B cell (primary cell): ENCODE data around the gene FGFR2. TPM values are rescaled to one million over a fixed set of nuclear protein-coding genes. Genes with fewer than 3 reads are reported as not detected.

Experiments used
- ATAC-seq: fragments of 200-7000 bp; cut with Tn5 transposase; one replicate; pipeline ENCODE4 v1.10.0; 2021; ENCODE audit warnings: low read depth, mild to moderate bottlenecking, moderate number of reproducible peaks, moderate library complexity
- CTCF ChIA-PET: fragments of 350-600 bp; sonication (Branson Sonifier 250); formaldehyde crosslinking; loops from one replicate; lab custom pipeline; 2021; ENCODE audit warnings: antibody characterized with exemption, inconsistent platforms; lab: Charles Lee
- POLR2A ChIA-PET: fragments of 350-600 bp; sonication (Branson Sonifier 250); formaldehyde crosslinking; loops from one replicate; lab custom pipeline; 2021; ENCODE audit warnings: antibody characterized with exemption; lab: Charles Lee
- DNase-seq: peaks from one replicate; pipeline ENCODE4 v3.0.0; 2013
- H2AFZ ChIP-seq: 2 replicates; pipeline ENCODE4 v1.6.1; 2012; ENCODE audit warnings: mild to moderate bottlenecking, low read depth, low read length; ENCODE audit not compliant: insufficient read depth, poor library complexity, severe bottlenecking
- H3K27ac ChIP-seq, 2 donors: 1 replicate in 1 of 2; 2 replicates in 1 of 2; pipeline ENCODE4 v1.5.1; 2012 to 2013; ENCODE audit warnings: low read length in 2 of 2, mild to moderate bottlenecking in 2 of 2, moderate library complexity in 1 of 2
- H3K27me3 ChIP-seq, 4 experiments: fragments of 200-600 bp in 1 of 4; sonication (generic) in 1 of 4; replicated peaks in 1 of 4; 1 replicate in 2 of 4; 2 replicates in 2 of 4; pipeline versions ENCODE4 v1.6.1 to v1.7.0; 2013 to 2016; ENCODE audit warnings: low read length in 3 of 4, mild to moderate bottlenecking in 2 of 4, mixed read lengths in 1 of 4, moderate library complexity in 1 of 4; ENCODE audit not compliant: insufficient read depth in 4 of 4, control insufficient read depth in 3 of 4; ENCODE audit errors: control extremely low read depth in 1 of 4
- H3K36me3 ChIP-seq, 2 experiments: replicated peaks in 1 of 2; 1 replicate in 1 of 2; 2 replicates in 1 of 2; pipeline versions ENCODE4 v1.6.1 to v1.7.1; 2013; ENCODE audit warnings: low read length in 1 of 2; ENCODE audit not compliant: insufficient read depth in 2 of 2, control insufficient read depth in 1 of 2; ENCODE audit errors: control extremely low read depth in 1 of 2, extremely low read depth in 1 of 2
- H3K4me1 ChIP-seq, 2 donors: fragments of 200-600 bp in 1 of 2; sonication (generic) in 1 of 2; 1 replicate in 1 of 2; 2 replicates in 1 of 2; pipeline versions ENCODE4 v1.5.1 to v1.6.1; 2013 to 2017; ENCODE audit warnings: low read length in 2 of 2; ENCODE audit not compliant: control insufficient read depth in 2 of 2, insufficient read depth in 2 of 2
- H3K4me2 ChIP-seq: replicated peaks from 2 replicates; pipeline ENCODE3; 2012; ENCODE audit warnings: mild to moderate bottlenecking, low read depth, low read length; ENCODE audit not compliant: poor library complexity, severe bottlenecking
- H3K4me3 ChIP-seq, 5 experiments: fragments of 200-600 bp in 1 of 5; sonication (generic) in 1 of 5; 1 replicate in 3 of 5; 2 replicates in 2 of 5; pipeline versions ENCODE4 v1.5.1 to v1.7.0; 2011 to 2016; ENCODE audit warnings: low read length in 4 of 5, mild to moderate bottlenecking in 4 of 5, low read depth in 2 of 5, control low read depth in 1 of 5, moderate library complexity in 1 of 5; ENCODE audit not compliant: insufficient read depth in 1 of 5; ENCODE audit errors: control extremely low read depth in 1 of 5, extremely low read depth in 1 of 5
- H3K79me2 ChIP-seq: fragments of 200-600 bp; sonication (generic); one replicate; pipeline ENCODE4 v1.6.0; 2016; ENCODE audit warnings: low read length; ENCODE audit not compliant: control insufficient read depth, insufficient read depth
- H3K9ac ChIP-seq: fragments of 200-600 bp; sonication (generic); 2 replicates; pipeline ENCODE4 v1.6.1; 2017; ENCODE audit warnings: mild to moderate bottlenecking, low read length, moderate library complexity
- H3K9me3 ChIP-seq, 3 donors: one replicate each; pipeline versions ENCODE4 v1.6.1 to v1.7.1; 2013; ENCODE audit warnings: low read length in 2 of 3; ENCODE audit not compliant: control insufficient read depth in 2 of 3, insufficient read depth in 1 of 3; ENCODE audit errors: control extremely low read depth in 1 of 3
- H4K20me1 ChIP-seq: 2 replicates; pipeline ENCODE4 v1.6.0; 2012; ENCODE audit warnings: mild to moderate bottlenecking, low read length; ENCODE audit not compliant: insufficient read depth, control insufficient read depth, poor library complexity, severe bottlenecking
- H3K27ac Mint-ChIP-seq: one replicate; pipeline ENCODE4 v1.8.0; 2021; ENCODE audit warnings: mixed read lengths
- H3K27me3 Mint-ChIP-seq: one replicate; pipeline ENCODE4 v1.8.0; 2021; ENCODE audit warnings: mixed read lengths
- H3K4me1 Mint-ChIP-seq: one replicate; pipeline ENCODE4 v1.8.0; 2021; ENCODE audit warnings: mixed read lengths
- H3K4me3 Mint-ChIP-seq: one replicate; pipeline ENCODE4 v1.8.0; 2021; ENCODE audit warnings: mixed read lengths
- H3K9me3 Mint-ChIP-seq: one replicate; pipeline ENCODE4 v1.8.0; 2022; ENCODE audit warnings: mixed read lengths; ENCODE audit not compliant: insufficient read depth
- EZH2 ChIP-seq: IDR thresholded peaks from 2 replicates; pipeline ENCODE4 v1.6.1; 2012; ENCODE audit warnings: borderline replicate concordance, low read depth, mild to moderate bottlenecking, moderate library complexity, low read length; ENCODE audit not compliant: insufficient read depth, poor library complexity, severe bottlenecking
- WGBS: methylation state at CpG from one replicate; pipeline ENCODE4 v1.1.5; 2013; ENCODE audit warnings: missing lambda C conversion rate; ENCODE audit not compliant: insufficient coverage; 5-methylcytosine and 5-hydroxymethylcytosine counted together
- intact Hi-C: fragments of 100-400 bp; cut with micrococcal nuclease; formaldehyde crosslinking; loops from one replicate; pipeline ENCODE4 v1.10.0; 2022
- polyA plus RNA-seq: library from polyadenylated mRNA; depleted of rRNA; stranded (reverse); fragments of >200 nt; gene quantifications from 2 replicates; pipeline ENCODE4 v1.2.3, GENCODE V29; 2012
- total RNA-seq, 2 donors: library from RNA; stranded (reverse); fragments of 120-200 nt in 1 of 2; gene quantifications; 1 replicate in 1 of 2; 2 replicates in 1 of 2; pipeline versions ENCODE4 v1.2.3 to v1.2.4, GENCODE V29; 2013 to 2022
- TF ChIP-seq, protein P1 (sequence below): fragments of 200-600 bp; IDR thresholded peaks from one replicate; pipeline ENCODE4 v1.8.0; 2022; ENCODE audit warnings: antibody characterized with exemption, mild to moderate bottlenecking

FGFR2 gene
- total and polyA plus RNA-seq, 2 donors (not counting 1 experiment from before 2014, with no cell fraction given) = not detected

- H3K4me1 ChIP-seq = no peaks in the 10 kb centered on the region
- Mint-ChIP-seq H3K27ac (no peak overlapping the region), H3K4me1 (no peaks in the 10 kb centered on the region), H3K9me3 (no peaks in the 10 kb centered on the region), H3K27me3 (no peaks in the 10 kb centered on the region), H3K4me3 (no peak overlapping the region)
- WGBS = 78% methylated on average over 11 of the region's 11 CpGs
- no peak overlapping the region for H3K4me2 ChIP-seq
- H3K36me3 ChIP-seq = no peaks in the 10 kb centered on the region
- H3K9ac ChIP-seq = no peak overlapping the region
- H3K79me2 ChIP-seq = no peaks in the 10 kb centered on the region
- no peaks in the 10 kb centered on the region for H4K20me1 ChIP-seq
- H3K4me3 ChIP-seq = no peak overlapping the region
- H2AFZ ChIP-seq = no peak overlapping the region
- H3K27ac ChIP-seq = no peak overlapping the region
- no peaks in the 10 kb centered on the region for H3K9me3 ChIP-seq
- ChIA-PET POLR2A (no interaction called here), CTCF (no interaction called here)
- ATAC-seq (no peak), DNase-seq (no peak)
- TF ChIP-seq, protein P1, sequence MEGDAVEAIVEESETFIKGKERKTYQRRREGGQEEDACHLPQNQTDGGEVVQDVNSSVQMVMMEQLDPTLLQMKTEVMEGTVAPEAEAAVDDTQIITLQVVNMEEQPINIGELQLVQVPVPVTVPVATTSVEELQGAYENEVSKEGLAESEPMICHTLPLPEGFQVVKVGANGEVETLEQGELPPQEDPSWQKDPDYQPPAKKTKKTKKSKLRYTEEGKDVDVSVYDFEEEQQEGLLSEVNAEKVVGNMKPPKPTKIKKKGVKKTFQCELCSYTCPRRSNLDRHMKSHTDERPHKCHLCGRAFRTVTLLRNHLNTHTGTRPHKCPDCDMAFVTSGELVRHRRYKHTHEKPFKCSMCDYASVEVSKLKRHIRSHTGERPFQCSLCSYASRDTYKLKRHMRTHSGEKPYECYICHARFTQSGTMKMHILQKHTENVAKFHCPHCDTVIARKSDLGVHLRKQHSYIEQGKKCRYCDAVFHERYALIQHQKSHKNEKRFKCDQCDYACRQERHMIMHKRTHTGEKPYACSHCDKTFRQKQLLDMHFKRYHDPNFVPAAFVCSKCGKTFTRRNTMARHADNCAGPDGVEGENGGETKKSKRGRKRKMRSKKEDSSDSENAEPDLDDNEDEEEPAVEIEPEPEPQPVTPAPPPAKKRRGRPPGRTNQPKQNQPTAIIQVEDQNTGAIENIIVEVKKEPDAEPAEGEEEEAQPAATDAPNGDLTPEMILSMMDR = no peak
- no peak for TF ChIP-seq EZH2
- intact Hi-C loops = no loop called here
- no peaks in the 10 kb centered on the region for H3K27me3 ChIP-seq
These were observed 72.0 kb downstream of the FGFR2 start for GRCh38 chr10:121526135-121526790.

DNA sequence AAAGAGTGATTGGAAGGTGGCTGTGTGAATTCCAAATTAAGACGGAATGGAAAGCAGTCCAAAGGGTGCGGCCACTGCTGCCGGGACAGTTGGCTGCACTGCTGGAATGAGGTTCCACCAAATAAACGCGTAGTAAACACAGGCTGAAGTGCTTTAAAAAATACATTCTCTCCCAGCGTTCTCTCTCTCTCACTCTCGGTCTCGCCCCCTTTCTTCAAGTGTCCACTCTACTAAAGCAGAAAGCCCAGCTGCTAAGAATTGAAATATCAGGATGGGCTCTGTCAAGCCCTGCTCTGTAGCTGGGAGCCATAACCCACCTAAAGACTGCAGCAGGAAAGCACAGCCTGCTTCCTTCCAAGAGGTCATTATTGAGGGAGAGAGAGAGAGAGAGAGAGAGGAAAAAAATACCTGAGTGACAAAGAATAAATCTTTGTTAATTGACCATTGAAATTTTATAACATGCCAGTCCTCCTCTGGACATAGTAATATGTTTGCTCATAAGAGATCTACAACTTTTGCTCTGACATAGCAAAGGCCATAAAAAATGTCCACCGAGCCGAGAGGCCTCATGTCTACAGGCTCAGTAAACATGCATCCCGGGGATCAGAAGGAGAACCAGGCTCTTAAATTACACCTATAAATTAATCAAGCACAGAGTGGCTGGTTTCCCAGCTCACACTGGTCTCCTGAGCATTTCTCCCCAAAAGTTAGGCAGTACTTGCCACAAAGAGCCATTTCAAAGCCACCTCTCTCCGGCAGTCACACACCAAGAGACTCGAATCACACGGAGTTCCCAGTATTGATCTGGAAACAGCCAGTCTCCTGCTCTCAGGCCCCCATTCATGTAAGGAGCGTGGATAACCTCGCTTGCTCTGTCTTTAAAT lies 72.8 kb downstream of the FGFR2 start:
- intact Hi-C loops = no loop called here

More for the DNA sequence above, 72.8 kb downstream of the FGFR2 start:
- Histone ChIP-seq H3K27ac (no peak overlapping the region), H3K4me2 (no peak overlapping the region), H3K4me1 (no peaks in the 10 kb centered on the region), H3K79me2 (no peaks in the 10 kb centered on the region), H3K4me3 (no peak overlapping the region), H3K9me3 (no peaks in the 10 kb centered on the region), H4K20me1 (no peaks in the 10 kb centered on the region), H3K9ac (no peak overlapping the region), H2AFZ (no peak overlapping the region), H3K36me3 (no peaks in the 10 kb centered on the region), H3K27me3 (no peaks in the 10 kb centered on the region)
- Mint-ChIP-seq H3K4me1 (no peaks in the 10 kb centered on the region), H3K27ac (no peak overlapping the region), H3K27me3 (no peaks in the 10 kb centered on the region), H3K4me3 (no peak overlapping the region), H3K9me3 (no peaks in the 10 kb centered on the region)
- WGBS = 86% methylated on average over 8 of the region's 16 CpGs
- TF ChIP-seq, protein P1 = no peak
- ChIA-PET POLR2A (no interaction called here), CTCF (no interaction called here)
- ATAC-seq = no peak
- DNase-seq = no peak
